WERI-Rb-1 (cell line): ENCODE measurements around the gene CEMIP.

Source experiments
- DNase-seq: peaks from one replicate; pipeline ENCODE4 v3.0.0-alpha.2; 2020
- H3K27ac ChIP-seq: fragments of 250-450 bp; sonication (Bioruptor Pico); 2 replicates; pipeline ENCODE4 v1.5.1; 2020; ENCODE audit warnings: mild to moderate bottlenecking, moderate library complexity
- H3K27me3 ChIP-seq: fragments of 250-450 bp; sonication (Bioruptor Pico); 2 replicates; pipeline ENCODE4 v1.5.1; 2021; ENCODE audit warnings: mild to moderate bottlenecking, low read depth, moderate library complexity; ENCODE audit not compliant: insufficient read depth, severe bottlenecking
- H3K36me3 ChIP-seq: fragments of 250-450 bp; sonication (Bioruptor Pico); 2 replicates; pipeline ENCODE4 v1.5.1; 2020; ENCODE audit warnings: mild to moderate bottlenecking, moderate library complexity
- H3K4me3 ChIP-seq: 2 replicates; pipeline ENCODE4 v1.5.1; 2011; ENCODE audit warnings: low read depth, mild to moderate bottlenecking, control low read depth, low read length
- H3K9me3 ChIP-seq: fragments of 250-450 bp; sonication (Bioruptor Pico); 2 replicates; pipeline ENCODE4 v1.5.1; 2021; ENCODE audit warnings: mild to moderate bottlenecking, moderate library complexity; ENCODE audit not compliant: severe bottlenecking
- CTCF ChIP-seq: IDR thresholded peaks from 2 replicates; pipeline ENCODE4 v1.5.1; 2011; ENCODE audit warnings: low read depth, mild to moderate bottlenecking, control low read depth, inconsistent platforms, low read length

The CEMIP gene

GRCh38 chr15:80839764-80840130 lies 60.6 kb downstream of the CEMIP start:
- DNase-seq = no peak
- H3K9me3 ChIP-seq = no peaks in the 10 kb centered on the region
- no peaks in the 10 kb centered on the region for H3K36me3 ChIP-seq
- H3K27ac ChIP-seq = no peak overlapping the region
- H3K27me3 ChIP-seq = no peaks in the 10 kb centered on the region
- TF ChIP-seq CTCF = no peak
- H3K4me3 ChIP-seq = no peak overlapping the region

GRCh38 chr15:80840182-80841130 lies 61.3 kb downstream of the CEMIP start:
- Histone ChIP-seq H3K27me3 (no peaks in the 10 kb centered on the region), H3K36me3 (no peaks in the 10 kb centered on the region), H3K4me3 (no peak overlapping the region), H3K27ac (no peak overlapping the region), H3K9me3 (no peaks in the 10 kb centered on the region)
- TF ChIP-seq CTCF = no peak
- DNase-seq = no peak

GRCh38 chr15:80841541-80841940 lies 62.4 kb downstream of the CEMIP start:
- Histone ChIP-seq H3K4me3 (no peak overlapping the region), H3K36me3 (no peaks in the 10 kb centered on the region), H3K27ac (no peak overlapping the region), H3K9me3 (no peaks in the 10 kb centered on the region), H3K27me3 (no peaks in the 10 kb centered on the region)
- no peak for TF ChIP-seq CTCF
- DNase-seq = no peak

GRCh38 chr15:80844011-80844732 lies 65.0 kb downstream of the CEMIP start:
- Histone ChIP-seq H3K9me3 (no peaks in the 10 kb centered on the region), H3K4me3 (no peak overlapping the region), H3K27me3 (no peaks in the 10 kb centered on the region), H3K36me3 (no peaks in the 10 kb centered on the region), H3K27ac (no peak overlapping the region)
- no peak for DNase-seq
- no peak for TF ChIP-seq CTCF

- DNase-seq = no peak
- no peak overlapping the region for H3K27ac ChIP-seq
- no peak for TF ChIP-seq CTCF
- no peaks in the 10 kb centered on the region for H3K36me3 ChIP-seq
- H3K9me3 ChIP-seq = no peaks in the 10 kb centered on the region
- H3K4me3 ChIP-seq = no peak overlapping the region
- no peaks in the 10 kb centered on the region for H3K27me3 ChIP-seq
Observed at GRCh38 chr15:80846031-80846815, 67.1 kb downstream of the CEMIP start.
